CD8-positive, alpha-beta memory T cell (primary cell): ENCODE measurements around the gene PCNX1. TPM values are rescaled to one million over a fixed set of nuclear protein-coding genes. Genes with fewer than 3 reads are reported as not detected.

Source experiments
- CTCF ChIA-PET: fragments of 350-600 bp; sonication (Branson Sonifier 250); formaldehyde crosslinking; loops from one replicate; lab custom pipeline; 2021; ENCODE audit warnings: antibody characterized with exemption; lab: Charles Lee
- POLR2A ChIA-PET: fragments of 350-600 bp; sonication (Branson Sonifier 250); formaldehyde crosslinking; loops from one replicate; lab custom pipeline; 2021; ENCODE audit warnings: antibody characterized with exemption; lab: Charles Lee
- DNase-seq, 5 donors: peaks; one replicate each; pipeline versions ENCODE4 v3.0.0 to v3.0.0-alpha.2; 2020 to 2022; ENCODE audit warnings: mixed read lengths in 1 of 5
- H3K27ac ChIP-seq: one replicate; pipeline ENCODE4 v1.7.0; 2013; ENCODE audit warnings: low read depth, mild to moderate bottlenecking, low read length, moderate library complexity
- H3K27me3 ChIP-seq: 2 replicates; pipeline ENCODE4 v1.7.0; 2013; ENCODE audit warnings: low read length, mild to moderate bottlenecking; ENCODE audit not compliant: insufficient read depth, poor library complexity, severe bottlenecking
- H3K36me3 ChIP-seq: 2 replicates; pipeline ENCODE4 v1.7.0; 2013; ENCODE audit warnings: mild to moderate bottlenecking, low read length, moderate library complexity; ENCODE audit not compliant: insufficient read depth
- H3K4me1 ChIP-seq: 2 replicates; pipeline ENCODE4 v1.7.0; 2013; ENCODE audit warnings: mild to moderate bottlenecking, low read length, moderate library complexity; ENCODE audit not compliant: insufficient read depth
- H3K4me3 ChIP-seq: 2 replicates; pipeline ENCODE4 v1.7.0; 2013; ENCODE audit warnings: mild to moderate bottlenecking, low read length
- H3K9me3 ChIP-seq: 2 replicates; pipeline ENCODE4 v1.7.0; 2013; ENCODE audit warnings: mild to moderate bottlenecking, low read length
- H3K27ac Mint-ChIP-seq, 8 donors: one replicate each; pipeline ENCODE4 v1.8.0; 2020 to 2021; ENCODE audit warnings: mixed read lengths in 8 of 8, mild to moderate bottlenecking in 6 of 8, inconsistent platforms in 3 of 8, moderate library complexity in 3 of 8
- H3K27me3 Mint-ChIP-seq, 2 donors: one replicate each; pipeline ENCODE4 v1.8.0; 2020 to 2021; ENCODE audit warnings: mixed read lengths in 2 of 2, mild to moderate bottlenecking in 1 of 2, moderate library complexity in 1 of 2
- H3K36me3 Mint-ChIP-seq, 3 donors: one replicate each; pipeline ENCODE4 v1.8.0; 2020 to 2021; ENCODE audit warnings: mixed read lengths in 3 of 3, inconsistent platforms in 1 of 3, mild to moderate bottlenecking in 1 of 3
- H3K4me1 Mint-ChIP-seq, 3 donors: one replicate each; pipeline ENCODE4 v1.8.0; 2020 to 2021; ENCODE audit warnings: mixed read lengths in 3 of 3, inconsistent platforms in 1 of 3, mild to moderate bottlenecking in 1 of 3
- H3K4me3 Mint-ChIP-seq, 7 donors: one replicate each; pipeline ENCODE4 v1.8.0; 2020 to 2021; ENCODE audit warnings: mixed read lengths in 7 of 7, mild to moderate bottlenecking in 6 of 7, moderate library complexity in 4 of 7, inconsistent platforms in 2 of 7
- H3K9me3 Mint-ChIP-seq, 5 donors: one replicate each; pipeline ENCODE4 v1.8.0; 2020 to 2022; ENCODE audit warnings: mixed read lengths in 5 of 5, mild to moderate bottlenecking in 3 of 5, moderate library complexity in 2 of 5, inconsistent platforms in 1 of 5
- polyA plus RNA-seq: library from polyadenylated mRNA; unstranded; fragments of 300-500 nt; fragmentation: Illumina TruSeq; gene quantifications from one replicate; pipeline ENCODE4 v1.2.3, GENCODE V29; 2021
- total RNA-seq, 2 experiments: library from RNA; stranded (reverse); gene quantifications; one replicate each; pipeline ENCODE4 v1.2.3, GENCODE V29; 2021

PCNX1 gene
- total and polyA plus RNA-seq, 3 experiments from 2014 or later, result 13.4 to 46.2 (median 37.4) TPM

- peaks cover 0 to 3% (median 3%) of the 10 kb centered on the region in 3 donors for H3K36me3 Mint-ChIP-seq
Measured at GRCh38 chr14:70897464-70897863, 9.8 kb upstream of the PCNX1 start.

GRCh38 chr14:70898111-70898745, 9.0 kb upstream of the PCNX1 start:
- Mint-ChIP-seq H3K9me3 (peaks cover 0 to 4% (median 0%) of the 10 kb centered on the region in 5 donors), H3K4me1 (peaks cover 19 to 50% (median 35%) of the 10 kb centered on the region in 3 donors), H3K36me3 (peaks cover 0 to 3% (median 3%) of the 10 kb centered on the region in 3 donors), H3K27ac (no peak overlapping the region), H3K4me3 (no peak overlapping the region), H3K27me3 (peaks cover 3 to 4% of the 10 kb centered on the region in 2 donors)
- Histone ChIP-seq H3K36me3 (no peaks in the 10 kb centered on the region), H3K27me3 (no peaks in the 10 kb centered on the region), H3K4me1 (peaks cover 22% of the 10 kb centered on the region), H3K27ac (no peak overlapping the region), H3K9me3 (no peaks in the 10 kb centered on the region), H3K4me3 (no peak overlapping the region)
- ChIA-PET CTCF (interaction anchor here (1.1 to 2.2 kb wide), 3 partner anchors 9 to 57 kb away, joined by 3 to 9 read pairs (median 4); partner anchors contain the start of gene PCNX1), POLR2A (no interaction called here)
- no peak for DNase-seq

More at GRCh38 chr14:70897464-70897863, 9.8 kb upstream of the PCNX1 start:
- Histone ChIP-seq H3K27me3 (no peaks in the 10 kb centered on the region), H3K4me1 (peaks cover 30% of the 10 kb centered on the region), H3K36me3 (no peaks in the 10 kb centered on the region), H3K4me3 (no peak overlapping the region), H3K9me3 (no peaks in the 10 kb centered on the region), H3K27ac (no peak overlapping the region)
- peaks cover 3 to 4% of the 10 kb centered on the region in 2 donors for H3K27me3 Mint-ChIP-seq
- no peak overlapping the region for H3K4me3 Mint-ChIP-seq
- ChIA-PET CTCF (interaction anchor here (2.2 kb wide), 1 partner anchor 10 kb away, joined by 9 read pairs; the partner anchor contains the start of gene PCNX1), POLR2A (no interaction called here)
- peaks cover 24 to 57% (median 42%) of the 10 kb centered on the region in 3 donors for H3K4me1 Mint-ChIP-seq
- no peak for DNase-seq
- H3K27ac Mint-ChIP-seq, result peak overlapping the region in 1 of 8 donors; percentile 11
- H3K9me3 Mint-ChIP-seq, result peaks cover 0 to 4% (median 0%) of the 10 kb centered on the region in 5 donors

DNA sequence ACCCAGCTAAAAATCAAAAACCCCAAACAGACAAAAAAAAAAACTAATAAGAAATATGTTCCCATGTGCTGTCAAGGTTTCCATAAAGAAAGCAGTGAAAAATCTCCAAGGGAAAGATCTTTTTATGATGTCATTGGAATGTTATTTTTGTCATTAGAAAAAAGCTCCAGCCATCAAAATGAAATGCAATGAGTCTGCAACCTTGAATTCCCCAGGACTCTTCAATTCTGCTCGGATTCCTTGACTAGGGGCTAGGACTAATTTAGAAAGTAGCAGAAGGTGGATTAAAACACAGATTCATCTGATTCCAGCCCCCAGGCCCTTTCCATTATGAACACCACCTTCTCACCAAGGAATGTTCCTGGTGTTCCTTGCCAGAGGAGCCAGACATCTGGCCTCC, 6.0 kb upstream of the PCNX1 start:
- CTCF ChIA-PET, result interaction anchor here (0.9 to 7.0 kb wide), 8 partner anchors 8 to 84 kb away, joined by 3 to 174 read pairs (median 4); no protein-coding TSS in a partner anchor
- H3K9me3 ChIP-seq, result no peaks in the 10 kb centered on the region
- no peak overlapping the region for H3K4me3 Mint-ChIP-seq
- peaks cover 9 to 47% (median 23%) of the 10 kb centered on the region in 3 donors for H3K4me1 Mint-ChIP-seq
- H3K36me3 Mint-ChIP-seq, result peaks cover 0 to 3% (median 2%) of the 10 kb centered on the region in 3 donors
- H3K27ac ChIP-seq, result no peak overlapping the region
- POLR2A ChIA-PET, result no interaction called here
- no peak overlapping the region for H3K4me3 ChIP-seq
- DNase-seq, result no peak
- H3K27ac Mint-ChIP-seq, result peak overlapping the region in 2 of 8 donors; percentile 23 to 55
- peaks cover 0 to 2% (median 0%) of the 10 kb centered on the region in 5 donors for H3K9me3 Mint-ChIP-seq
- peaks cover 0 to 2% of the 10 kb centered on the region in 2 donors for H3K27me3 Mint-ChIP-seq
- peaks cover 4% of the 10 kb centered on the region for H3K4me1 ChIP-seq
- no peaks in the 10 kb centered on the region for H3K27me3 ChIP-seq
- H3K36me3 ChIP-seq, result no peaks in the 10 kb centered on the region

DNA sequence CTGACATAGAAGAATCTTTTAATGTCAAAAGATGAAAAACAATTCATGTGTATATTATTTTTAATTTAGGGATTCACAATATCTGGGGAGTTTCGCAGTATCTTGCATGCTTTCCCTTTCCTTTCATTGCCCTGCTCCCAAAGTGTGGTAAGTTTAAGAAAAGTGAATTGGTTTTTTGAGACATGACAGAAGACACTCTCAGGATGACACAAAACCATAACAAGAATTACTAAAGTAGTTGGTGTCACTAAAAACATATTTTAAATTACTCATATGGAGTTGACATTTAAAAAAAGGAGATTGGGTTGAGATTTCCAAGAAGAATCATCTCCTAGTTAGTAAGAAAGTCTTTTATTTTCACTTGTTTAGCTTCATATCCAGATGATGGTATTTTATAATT, 5.1 kb upstream of the PCNX1 start:
- DNase-seq, result no peak
- H3K4me3 Mint-ChIP-seq, result no peak overlapping the region
- H3K36me3 ChIP-seq, result no peaks in the 10 kb centered on the region
- H3K9me3 ChIP-seq, result no peaks in the 10 kb centered on the region
- peaks cover 15 to 54% (median 31%) of the 10 kb centered on the region in 3 donors for H3K4me1 Mint-ChIP-seq
- H3K27ac Mint-ChIP-seq, result peak overlapping the region in 1 of 8 donors; percentile 48
- ChIA-PET CTCF (interaction anchor here (0.8 to 7.0 kb wide), 8 partner anchors 9 to 85 kb away, joined by 3 to 174 read pairs (median 4); no protein-coding TSS in a partner anchor), POLR2A (interaction anchor here (0.7 kb wide), 1 partner anchor 39 kb away, joined by 9 read pairs; no protein-coding TSS in a partner anchor)
- peaks cover 12% of the 10 kb centered on the region for H3K4me1 ChIP-seq
- no peaks in the 10 kb centered on the region for H3K27me3 Mint-ChIP-seq
- H3K9me3 Mint-ChIP-seq, result no peaks in the 10 kb centered on the region
- H3K36me3 Mint-ChIP-seq, result peaks cover 0 to 3% (median 0%) of the 10 kb centered on the region in 3 donors
- no peaks in the 10 kb centered on the region for H3K27me3 ChIP-seq
- no peak overlapping the region for H3K27ac ChIP-seq
- no peak overlapping the region for H3K4me3 ChIP-seq

GRCh38 chr14:70904373-70904772, 2.9 kb upstream of the PCNX1 start:
- H3K4me3 ChIP-seq, result no peak overlapping the region
- H3K27me3 Mint-ChIP-seq, result no peaks in the 10 kb centered on the region
- POLR2A ChIA-PET, result interaction anchor here (0.8 to 1.3 kb wide), 3 partner anchors 17 to 87 kb away, joined by 3 read pairs; no protein-coding TSS in a partner anchor
- CTCF ChIA-PET, result interaction anchor here (1.0 to 7.0 kb wide), 10 partner anchors 18 to 85 kb away, joined by 3 to 174 read pairs (median 40); no protein-coding TSS in a partner anchor
- H3K4me1 ChIP-seq, result peaks cover 17% of the 10 kb centered on the region
- H3K9me3 ChIP-seq, result no peaks in the 10 kb centered on the region
- no peak for DNase-seq
- no peak overlapping the region for H3K27ac ChIP-seq
- peak overlapping the region in 1 of 8 donors; percentile 92 for H3K27ac Mint-ChIP-seq
- no peaks in the 10 kb centered on the region for H3K36me3 ChIP-seq
- H3K9me3 Mint-ChIP-seq, result no peaks in the 10 kb centered on the region
- H3K27me3 ChIP-seq, result no peaks in the 10 kb centered on the region
- peaks cover 22 to 54% (median 32%) of the 10 kb centered on the region in 3 donors for H3K4me1 Mint-ChIP-seq
- H3K36me3 Mint-ChIP-seq, result peaks cover 0 to 6% (median 3%) of the 10 kb centered on the region in 3 donors
- H3K4me3 Mint-ChIP-seq, result peak overlapping the region in 1 of 7 donors; percentile 65

- H3K36me3 ChIP-seq, result no peaks in the 10 kb centered on the region
- H3K36me3 Mint-ChIP-seq, result peaks cover 0 to 7% (median 3%) of the 10 kb centered on the region in 3 donors
- no peaks in the 10 kb centered on the region for H3K9me3 Mint-ChIP-seq
- peaks cover 29 to 62% (median 41%) of the 10 kb centered on the region in 3 donors for H3K4me1 Mint-ChIP-seq
- DNase-seq, result no peak
- H3K27ac Mint-ChIP-seq, result peak overlapping the region in 7 of 8 donors; percentile 23 to 92 (median 80)
- ChIA-PET POLR2A (interaction anchor here (0.8 to 2.0 kb wide), 5 partner anchors 17 to 88 kb away, joined by 3 to 7 read pairs (median 3); no protein-coding TSS in a partner anchor), CTCF (interaction anchor here (1.0 to 7.0 kb wide), 20 partner anchors 11 to 96 kb away, joined by 3 to 174 read pairs (median 18); partner anchors contain the start of gene MAP3K9)
- H3K4me3 Mint-ChIP-seq, result peak overlapping the region in 2 of 7 donors; percentile 40 to 41
- no peaks in the 10 kb centered on the region for H3K27me3 Mint-ChIP-seq
- H3K4me3 ChIP-seq, result no peak overlapping the region
- peaks cover 22% of the 10 kb centered on the region for H3K4me1 ChIP-seq
- no peaks in the 10 kb centered on the region for H3K27me3 ChIP-seq
- no peaks in the 10 kb centered on the region for H3K9me3 ChIP-seq
- no peak overlapping the region for H3K27ac ChIP-seq
Measured at GRCh38 chr14:70905301-70905700, 2.0 kb upstream of the PCNX1 start.

DNA sequence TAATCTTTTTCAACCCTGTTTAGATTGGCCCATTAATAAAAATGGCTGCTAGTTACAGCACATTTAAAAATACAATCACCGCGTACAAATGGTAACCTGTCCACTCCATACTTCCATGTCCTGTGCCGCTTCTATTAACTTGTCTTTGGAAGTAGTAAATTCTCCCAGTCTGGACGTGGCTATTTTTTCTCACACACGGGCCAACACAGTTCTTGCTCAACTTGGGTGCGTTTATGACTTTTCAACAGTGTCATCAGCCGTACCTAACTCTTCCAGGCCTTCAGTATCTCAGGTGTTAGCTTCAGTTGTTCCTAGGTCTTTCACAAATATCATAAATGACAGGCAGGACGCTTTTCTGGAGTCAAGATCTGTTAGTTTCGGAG, 475 bp upstream of the PCNX1 start:
- H3K4me1 ChIP-seq, result peaks cover 37% of the 10 kb centered on the region
- DNase-seq, result no peak
- H3K4me3 Mint-ChIP-seq, result peak overlapping the region; percentile 80 to 99 (median 92)
- ChIA-PET POLR2A (interaction anchor here (0.6 to 2.5 kb wide), 15 partner anchors 10 to 547 kb away, joined by 3 to 17 read pairs (median 7); partner anchors contain the start of gene COX16), CTCF (interaction anchor here (0.8 to 7.0 kb wide), 36 partner anchors 8 to 264 kb away, joined by 3 to 174 read pairs (median 9); partner anchors contain the start of gene MAP3K9)
- no peaks in the 10 kb centered on the region for H3K27me3 Mint-ChIP-seq
- no peaks in the 10 kb centered on the region for H3K36me3 ChIP-seq
- H3K9me3 ChIP-seq, result no peaks in the 10 kb centered on the region
- H3K27ac Mint-ChIP-seq, result peak overlapping the region; percentile 91 to 99 (median 98)
- peak overlapping the region; percentile 63 for H3K4me3 ChIP-seq
- no peaks in the 10 kb centered on the region for H3K9me3 Mint-ChIP-seq
- no peaks in the 10 kb centered on the region for H3K27me3 ChIP-seq
- H3K27ac ChIP-seq, result peak overlapping the region; percentile 60
- H3K4me1 Mint-ChIP-seq, result peaks cover 44 to 67% (median 55%) of the 10 kb centered on the region in 3 donors
- peaks cover 0 to 7% (median 3%) of the 10 kb centered on the region in 3 donors for H3K36me3 Mint-ChIP-seq
